Endothelial cell of umbilical vein (primary cell): ENCODE results near the gene TAT. TPM values are rescaled to one million over a fixed set of nuclear protein-coding genes. Genes with fewer than 3 reads are reported as not detected.

ENCODE experiments used
- BruUV-seq: library from RNA; stranded (reverse); fragments of 400-500 nt; replicated peaks from 2 replicates; lab custom pipeline; 2021; lab: Mats Ljungman, UMichigan
- CTCF ChIA-PET: fragments of 300-600, 350-600 bp; sonication (Branson Sonifier 250); formaldehyde crosslinking; loops from one replicate; lab custom pipeline; 2021; ENCODE audit warnings: antibody characterized with exemption, inconsistent platforms; lab: Charles Lee
- POLR2A ChIA-PET: fragments of 300-600, 350-600 bp; sonication (Branson Sonifier 250); formaldehyde crosslinking; loops from one replicate; lab custom pipeline; 2021; ENCODE audit warnings: antibody characterized with exemption, inconsistent platforms; lab: Charles Lee
- DNase-seq: peaks from one replicate; pipeline ENCODE4 v3.0.0-alpha.2; 2011; ENCODE audit warnings: low read depth, low spot score
- FAIRE-seq: peaks from 2 replicates; lab custom pipeline; 2011; peaks lifted over from hg19 to GRCh38; lab: Jason Lieb, UNC
- H2AFZ ChIP-seq: 2 replicates; pipeline ENCODE4 v1.6.0; 2012; ENCODE audit warnings: low read depth, low read length, control low read depth, inconsistent platforms
- H3K27ac ChIP-seq: 2 replicates; pipeline ENCODE4 v1.5.1; 2011; ENCODE audit warnings: low read depth, mild to moderate bottlenecking, control low read depth, low read length, moderate library complexity; ENCODE audit not compliant: insufficient read depth
- H3K27me3 ChIP-seq, 2 experiments: 2 replicates each; pipeline versions ENCODE4 v1.6.0 to v1.6.1; 2011; ENCODE audit warnings: low read length in 2 of 2, mixed read lengths in 1 of 2; ENCODE audit not compliant: control insufficient read depth in 2 of 2, insufficient read depth in 2 of 2
- H3K36me3 ChIP-seq, 2 experiments: 2 replicates in 1 of 2; 3 replicates in 1 of 2; pipeline ENCODE4 v1.5.1; 2011; ENCODE audit warnings: low read length in 2 of 2, mild to moderate bottlenecking in 1 of 2, moderate library complexity in 1 of 2; ENCODE audit not compliant: control insufficient read depth in 2 of 2, insufficient read depth in 2 of 2; ENCODE audit errors: extremely low read depth in 1 of 2
- H3K4me1 ChIP-seq: 3 replicates; pipeline ENCODE4 v1.5.1; 2011; ENCODE audit warnings: mild to moderate bottlenecking, low read length; ENCODE audit not compliant: control insufficient read depth, insufficient read depth; ENCODE audit errors: extremely low read depth
- H3K4me2 ChIP-seq: 2 replicates; pipeline ENCODE4 v1.6.1; 2011; ENCODE audit warnings: low read length, control low read depth, mixed read lengths; ENCODE audit not compliant: insufficient read depth
- H3K4me3 ChIP-seq, 3 experiments: fragments of 200-600 bp in 1 of 3; sonication (generic), shearing (Covaris generic) in 1 of 3; replicated peaks in 1 of 3; 2 replicates each; pipeline ENCODE4 v1.5.1; 2011 to 2016; ENCODE audit warnings: control low read depth in 3 of 3, low read length in 3 of 3, mild to moderate bottlenecking in 2 of 3, inconsistent platforms in 1 of 3, low read depth in 1 of 3, moderate library complexity in 1 of 3; ENCODE audit not compliant: insufficient read depth in 1 of 3
- H3K79me2 ChIP-seq: 2 replicates; pipeline ENCODE4 v1.6.0; 2012; ENCODE audit warnings: low read length, inconsistent platforms; ENCODE audit not compliant: control insufficient read depth, insufficient read depth
- H3K9ac ChIP-seq: replicated peaks from 2 replicates; pipeline ENCODE3; 2011; ENCODE audit warnings: low read length, control low read depth; ENCODE audit not compliant: insufficient read depth; ENCODE audit errors: extremely low read depth
- H3K9me1 ChIP-seq: replicated peaks from 3 replicates; pipeline ENCODE4 v1.6.0; 2011; ENCODE audit warnings: mild to moderate bottlenecking, low read length; ENCODE audit not compliant: control insufficient read depth, insufficient read depth; ENCODE audit errors: extremely low read depth
- H3K9me3 ChIP-seq: replicated peaks from 2 replicates; pipeline ENCODE4 v1.5.1; 2012; ENCODE audit warnings: low read length, inconsistent platforms; ENCODE audit not compliant: control insufficient read depth, insufficient read depth
- H4K20me1 ChIP-seq: replicated peaks from 2 replicates; pipeline ENCODE3; 2011; ENCODE audit warnings: mild to moderate bottlenecking, low read length; ENCODE audit not compliant: control insufficient read depth, insufficient read depth; ENCODE audit errors: extremely low read depth
- EZH2 ChIP-seq: IDR thresholded peaks from 2 replicates; pipeline ENCODE4 v1.6.1; 2012; ENCODE audit warnings: borderline replicate concordance, low read depth, mild to moderate bottlenecking, moderate library complexity, low read length, inconsistent platforms; ENCODE audit not compliant: severe bottlenecking
- FOS ChIP-seq: IDR thresholded peaks from 2 replicates; pipeline ENCODE4 v1.6.1; 2011; ENCODE audit warnings: mild to moderate bottlenecking, low read length, moderate library complexity, borderline replicate concordance; ENCODE audit not compliant: insufficient read depth
- GATA2 ChIP-seq: IDR thresholded peaks from 2 replicates; pipeline ENCODE4 v1.7.0; 2011; ENCODE audit warnings: low read depth, mild to moderate bottlenecking, moderate library complexity, mixed read lengths, low read length; ENCODE audit not compliant: insufficient read length, insufficient read depth
- JUN ChIP-seq: IDR thresholded peaks from 2 replicates; pipeline ENCODE4 v1.6.1; 2011; ENCODE audit warnings: borderline replicate concordance, low read depth; ENCODE audit not compliant: insufficient read length, insufficient read depth
- MYC ChIP-seq: IDR thresholded peaks from one replicate; pipeline ENCODE4 v1.6.1; 2011; ENCODE audit warnings: mild to moderate bottlenecking, low read depth, low read length
- dilution Hi-C: fragments of 300-500 bp; cut with MboI; formaldehyde crosslinking; loops from one replicate; pipeline ENCODE4 v1.15.0; 2019; ENCODE audit warnings: low sequenced_read_pairs; ENCODE audit not compliant: extremely low pct_ligation_motif_present
- intact Hi-C: fragments of 100-400 bp; cut with micrococcal nuclease; formaldehyde crosslinking; loops from one replicate; pipeline ENCODE4 v1.10.0; 2022
- polyA plus RNA-seq, 4 experiments: library from polyadenylated mRNA; depleted of rRNA in 3 of 4; stranded (reverse) in 3 of 4; unstranded in 1 of 4; fragments of >200 nt; gene quantifications; 2 replicates each; pipeline versions ENCODE4 v1.2.1 to v1.2.3, GENCODE V29; 2011 to 2012; ENCODE audit warnings: missing spikeins in 1 of 4
- total RNA-seq: library from RNA; stranded (reverse); gene quantifications from 2 replicates; pipeline ENCODE4 v1.2.3, GENCODE V29; 2021
- TF ChIP-seq, protein P1 (sequence below), 2 donors: IDR thresholded peaks; 1 replicate in 1 of 2; 2 replicates in 1 of 2; pipeline ENCODE4 v1.5.1; 2011; ENCODE audit warnings: low read length in 2 of 2, mild to moderate bottlenecking in 2 of 2, moderate library complexity in 2 of 2, control low read depth in 1 of 2, inconsistent platforms in 1 of 2, low read depth in 1 of 2; ENCODE audit not compliant: insufficient read depth in 1 of 2; ENCODE audit errors: extremely low read depth in 1 of 2
- TF ChIP-seq, protein P2 (sequence below): IDR thresholded peaks from 2 replicates; pipeline ENCODE4 v1.6.1; 2011; ENCODE audit not compliant: insufficient read depth, insufficient read length

Gene TAT
- total and polyA plus RNA-seq, 2 donors (not counting 3 experiments of a cell fraction or from before 2014, with no cell fraction given): not detected

DNA sequence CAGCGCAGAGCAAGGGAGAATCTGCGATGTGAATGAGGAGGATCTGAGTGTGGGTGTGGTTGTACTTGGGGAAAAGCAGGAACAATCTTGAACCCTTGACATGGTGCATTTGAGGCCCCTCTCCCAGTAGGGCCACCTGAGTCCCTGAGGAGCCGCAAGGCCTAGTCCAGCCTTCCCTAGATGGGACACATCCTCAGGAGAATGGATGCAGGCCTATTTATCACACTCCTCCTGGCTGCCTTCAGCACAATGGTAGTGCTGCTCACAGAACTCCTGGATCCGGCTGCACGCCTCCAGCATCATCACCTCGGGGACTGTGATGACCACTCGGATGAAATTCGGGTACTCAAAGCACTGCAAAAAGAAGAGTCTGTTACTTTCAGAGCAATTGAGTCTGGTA is 9.0 kb downstream of the TAT start:
- Histone ChIP-seq H3K9me1 (no peaks in the 10 kb centered on the region), H3K36me3 (no peaks in the 10 kb centered on the region), H3K79me2 (no peaks in the 10 kb centered on the region), H3K4me3 (no peak overlapping the region), H4K20me1 (no peaks in the 10 kb centered on the region), H3K4me1 (peaks cover 2% of the 10 kb centered on the region), H3K9ac (no peak overlapping the region), H3K27ac (no peak overlapping the region), H3K27me3 (peaks cover 3 to 10% of the 10 kb centered on the region in 2 experiments), H3K9me3 (no peaks in the 10 kb centered on the region), H2AFZ (no peak overlapping the region), H3K4me2 (no peak overlapping the region)
- FAIRE-seq: no peak
- intact Hi-C loops (no loop called here), dilution Hi-C loops (no loop called here)
- TF ChIP-seq EZH2: no peak
- TF ChIP-seq JUN: no peak
- TF ChIP-seq FOS: no peak
- no peak for TF ChIP-seq MYC
- TF ChIP-seq, protein P1, sequence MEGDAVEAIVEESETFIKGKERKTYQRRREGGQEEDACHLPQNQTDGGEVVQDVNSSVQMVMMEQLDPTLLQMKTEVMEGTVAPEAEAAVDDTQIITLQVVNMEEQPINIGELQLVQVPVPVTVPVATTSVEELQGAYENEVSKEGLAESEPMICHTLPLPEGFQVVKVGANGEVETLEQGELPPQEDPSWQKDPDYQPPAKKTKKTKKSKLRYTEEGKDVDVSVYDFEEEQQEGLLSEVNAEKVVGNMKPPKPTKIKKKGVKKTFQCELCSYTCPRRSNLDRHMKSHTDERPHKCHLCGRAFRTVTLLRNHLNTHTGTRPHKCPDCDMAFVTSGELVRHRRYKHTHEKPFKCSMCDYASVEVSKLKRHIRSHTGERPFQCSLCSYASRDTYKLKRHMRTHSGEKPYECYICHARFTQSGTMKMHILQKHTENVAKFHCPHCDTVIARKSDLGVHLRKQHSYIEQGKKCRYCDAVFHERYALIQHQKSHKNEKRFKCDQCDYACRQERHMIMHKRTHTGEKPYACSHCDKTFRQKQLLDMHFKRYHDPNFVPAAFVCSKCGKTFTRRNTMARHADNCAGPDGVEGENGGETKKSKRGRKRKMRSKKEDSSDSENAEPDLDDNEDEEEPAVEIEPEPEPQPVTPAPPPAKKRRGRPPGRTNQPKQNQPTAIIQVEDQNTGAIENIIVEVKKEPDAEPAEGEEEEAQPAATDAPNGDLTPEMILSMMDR (IDR thresholded peaks at IDR 0.05; ENCODE audit: extremely low read depth in 1 of 2, insufficient read depth in 1 of 2, low read depth in 1 of 2, low read length in 2 of 2): no peak
- TF ChIP-seq GATA2: no peak
- TF ChIP-seq, protein P2, sequence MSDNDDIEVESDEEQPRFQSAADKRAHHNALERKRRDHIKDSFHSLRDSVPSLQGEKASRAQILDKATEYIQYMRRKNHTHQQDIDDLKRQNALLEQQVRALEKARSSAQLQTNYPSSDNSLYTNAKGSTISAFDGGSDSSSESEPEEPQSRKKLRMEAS: no peak
- no peak for DNase-seq
- BruUV-seq: no TSS peak
- CTCF ChIA-PET: interaction anchor here (2.1 kb wide), 1 partner anchor 43 kb away, joined by 6 read pairs; no protein-coding TSS in a partner anchor
- POLR2A ChIA-PET: no interaction called here
